K562 (cell line): ENCODE data around the gene POLR1A. TPM values are rescaled to one million over a fixed set of nuclear protein-coding genes. Genes with fewer than 3 reads are reported as not detected.

Experiments
- ATAC-seq: fragments of 200-7000 bp; cut with Tn5 transposase; 3 replicates; pipeline ENCODE4 v1.9.1; 2020; ENCODE audit warnings: moderate library complexity
- BruUV-seq: library from RNA; stranded (reverse); fragments of 400-500 nt; replicated peaks from 2 replicates; lab custom pipeline; 2021; lab: Mats Ljungman, UMichigan
- CTCF ChIA-PET: fragments of 300-600 bp; formaldehyde crosslinking; extraction: SDS; loops from one replicate; lab custom pipeline; 2021; ENCODE audit warnings: low intra/inter-chr PET ratio; lab: Yijun Ruan, JAX
- POLR2A ChIA-PET: fragments of 300-600, 350-650 bp; sonication (Branson Sonifier 250); formaldehyde crosslinking; extraction: SDS; loops from one replicate; lab custom pipeline; 2021; ENCODE audit warnings: antibody characterized with exemption, inconsistent platforms; lab: Yijun Ruan, JAX
- DNase-seq, 4 experiments: peaks; one replicate each; pipeline versions ENCODE4 v3.0.0 to v3.0.0-alpha.2; 2011 to 2018; ENCODE audit warnings: low spot score in 3 of 4, mixed read lengths in 3 of 4; ENCODE audit errors: extremely low read depth in 1 of 4
- FAIRE-seq: peaks from 2 replicates; lab custom pipeline; 2011; peaks lifted over from hg19 to GRCh38; lab: Jason Lieb, UNC
- H2AFZ ChIP-seq: 2 replicates; pipeline ENCODE4 v1.6.0; 2011; ENCODE audit warnings: low read depth, low read length, control low read depth, inconsistent platforms
- H3K27ac ChIP-seq: fragments of 200-600 bp; 3 replicates; pipeline ENCODE4 v1.8.0; 2011; ENCODE audit warnings: low read depth, mild to moderate bottlenecking, control low read depth, inconsistent platforms, low read length, moderate library complexity, mixed read lengths; ENCODE audit errors: extremely low read depth
- H3K27me3 ChIP-seq, 2 experiments: fragments of 300-600 bp in 1 of 2; 2 replicates in 1 of 2; 3 replicates in 1 of 2; pipeline versions ENCODE4 v1.6.0 to v1.8.0; 2011; ENCODE audit warnings: inconsistent platforms in 2 of 2, low read length in 2 of 2, mild to moderate bottlenecking in 1 of 2, mixed read lengths in 1 of 2, moderate library complexity in 1 of 2; ENCODE audit not compliant: control insufficient read depth in 2 of 2, insufficient read depth in 2 of 2
- H3K36me3 ChIP-seq: fragments of 300-600 bp; 3 replicates; pipeline ENCODE4 v1.8.0; 2011; ENCODE audit warnings: mild to moderate bottlenecking, low read length, inconsistent platforms; ENCODE audit not compliant: control insufficient read depth, insufficient read depth
- H3K4me1 ChIP-seq, 2 experiments: fragments of 200-600 bp in 1 of 2; replicated peaks in 1 of 2; 2 replicates in 1 of 2; 3 replicates in 1 of 2; pipeline versions ENCODE4 v1.5.1 to v1.8.0; 2011; ENCODE audit warnings: inconsistent platforms in 2 of 2, low read length in 2 of 2, mild to moderate bottlenecking in 1 of 2, mixed read lengths in 1 of 2, moderate library complexity in 1 of 2; ENCODE audit not compliant: control insufficient read depth in 2 of 2, insufficient read depth in 2 of 2
- H3K4me2 ChIP-seq: 2 replicates; pipeline ENCODE4 v1.6.1; 2011; ENCODE audit warnings: low read length, control low read depth, inconsistent platforms, mixed read lengths; ENCODE audit not compliant: insufficient read depth
- H3K4me3 ChIP-seq: fragments of 200-600 bp; sonication (generic), shearing (Covaris generic); 2 replicates; pipeline ENCODE4 v1.5.1; 2016; ENCODE audit warnings: control low read depth, inconsistent platforms
- H3K79me2 ChIP-seq: fragments of 200-600 bp; 3 replicates; pipeline ENCODE4 v1.8.0; 2011; ENCODE audit warnings: low read length, inconsistent platforms; ENCODE audit not compliant: control insufficient read depth, insufficient read depth
- H3K9ac ChIP-seq, 2 experiments: 2 replicates each; pipeline versions ENCODE4 v1.6.0 to v1.6.1; 2011; ENCODE audit warnings: low read depth in 2 of 2, low read length in 2 of 2, control low read depth in 1 of 2, inconsistent platforms in 1 of 2, mild to moderate bottlenecking in 1 of 2, mixed read lengths in 1 of 2; ENCODE audit not compliant: insufficient read depth in 1 of 2
- H3K9me1 ChIP-seq: one replicate; pipeline ENCODE4 v1.6.0; 2011; ENCODE audit warnings: inconsistent platforms, mild to moderate bottlenecking, low read length, moderate library complexity; ENCODE audit not compliant: control insufficient read depth, insufficient read depth
- H3K9me3 ChIP-seq: replicated peaks from 2 replicates; pipeline ENCODE4 v1.5.1; 2011; ENCODE audit warnings: low read depth, low read length, inconsistent platforms; ENCODE audit not compliant: control insufficient read depth, insufficient read depth
- H4K20me1 ChIP-seq: replicated peaks from 2 replicates; pipeline ENCODE4 v1.6.1; 2011; ENCODE audit warnings: low read length, inconsistent platforms, mixed read lengths; ENCODE audit not compliant: control insufficient read depth, insufficient read depth
- CTCF ChIP-seq, 3 experiments: IDR thresholded peaks in 2 of 3; conservative IDR thresholded peaks in 1 of 3; 2 replicates each; pipeline ENCODE4 v1.5.1; 2011 to 2012; ENCODE audit warnings: low read length in 3 of 3, mild to moderate bottlenecking in 3 of 3, control low read depth in 2 of 3, improper control_type of control experiment in 1 of 3, inconsistent platforms in 1 of 3, low read depth in 1 of 3, mixed read lengths in 1 of 3, moderate library complexity in 1 of 3; ENCODE audit not compliant: insufficient read depth in 2 of 3
- LARP7 ChIP-seq: fragments of 450-650 bp; IDR thresholded peaks from 2 replicates; pipeline ENCODE4 v1.6.1; 2016
- RAD21 ChIP-seq, 2 experiments: fragments of 250-450 bp in 1 of 2; fragments of 450-650 bp in 1 of 2; sonication (Bioruptor Pico) in 1 of 2; formaldehyde crosslinking in 1 of 2; IDR thresholded peaks in 1 of 2; conservative IDR thresholded peaks in 1 of 2; 2 replicates each; pipeline versions ENCODE4 v1.4.0 to v1.8.0; 2020 to 2022; ENCODE audit warnings: mild to moderate bottlenecking in 2 of 2, moderate library complexity in 1 of 2
- TAF15 ChIP-seq: fragments of 200-400 bp; formaldehyde crosslinking; IDR thresholded peaks from 2 replicates; pipeline ENCODE4 v1.6.1; 2017; ENCODE audit warnings: mild to moderate bottlenecking, low read depth, low read length, moderate library complexity
- WGBS: fragments of 100-300 bp; shearing (Covaris generic); methylation state at CpG from one replicate; pipeline ENCODE4 v1.1.6; 2016; ENCODE audit warnings: low coverage, mixed read lengths; ENCODE audit not compliant: insufficient coverage; ENCODE audit errors: missing lambda C conversion rate; 5-methylcytosine and 5-hydroxymethylcytosine counted together
- in situ Hi-C: fragments of 300-500 bp; cut with MboI; formaldehyde crosslinking; loops from 4 replicates; pipeline ENCODE4 v1.15.0; 2018; ENCODE audit warnings: inconsistent platforms, mixed read lengths
- intact Hi-C: fragments of 100-400 bp; cut with micrococcal nuclease; formaldehyde crosslinking; loops from 2 replicates; pipeline ENCODE4 v1.14.2; 2022
- polyA plus RNA-seq, 8 experiments: library from polyadenylated mRNA; depleted of rRNA in 4 of 8; stranded (reverse) in 5 of 8; unstranded in 3 of 8; fragments of >200 nt; fragmentation: Nextera tagmentation in 2 of 8; fragmentation: Illumina TruSeq in 1 of 8; extraction: Ambion mirVana in 2 of 8; extraction: Trizol in 1 of 8; gene quantifications; 2 replicates each; pipeline versions ENCODE4 v1.2.1 to v1.2.3, GENCODE V29; 2011 to 2014; ENCODE audit warnings: inconsistent platforms in 1 of 8, missing spikeins in 1 of 8
- total RNA-seq, 7 experiments: library from RNA; depleted of rRNA in 6 of 7; stranded (reverse); fragments of >200 nt in 6 of 7; fragmentation: Illumina TruSeq in 2 of 7; extraction: Trizol in 2 of 7; gene quantifications; 2 replicates each; pipeline versions ENCODE4 v1.2.1 to v1.2.3, GENCODE V29; 2011 to 2021; ENCODE audit warnings: low replicate concordance in 1 of 7

Gene POLR1A
- total and polyA plus RNA-seq, 9 of the 15 experiments (the other 6 are each of a cell fraction or from before 2014, with no cell fraction given) = 3.0 to 72.1 (median 21.8) TPM

GRCh38 chr2:86025229-86025820 is 80.4 kb downstream of the POLR1A start:
- FAIRE-seq = no peak

More at GRCh38 chr2:86025229-86025820, 80.4 kb downstream of the POLR1A start:
- Histone ChIP-seq H3K4me1 (peaks cover 0 to 10% of the 10 kb centered on the region in 2 experiments; a peak in 2 of 5 replicates), H3K36me3 (peaks cover 65% of the 10 kb centered on the region; the same call in 2 of the 3 replicates), H3K9me1 (peaks cover 4% of the 10 kb centered on the region), H3K4me2 (no peak overlapping the region), H4K20me1 (no peaks in the 10 kb centered on the region), H3K79me2 (no peaks in the 10 kb centered on the region), H3K9ac (no peak overlapping the region), H3K4me3 (no peak overlapping the region), H3K27ac (no peak overlapping the region), H3K27me3 (no peaks in the 10 kb centered on the region), H2AFZ (no peak overlapping the region), H3K9me3 (no peaks in the 10 kb centered on the region)
- in situ Hi-C loops (no loop called here), intact Hi-C loops (loop anchor here (5.0 kb wide), 2 partner anchors 52 to 198 kb away; no protein-coding TSS in a partner anchor)
- no peak for DNase-seq
- TF ChIP-seq LARP7 (no peak), CTCF (IDR thresholded peaks at IDR 0.05 in 2 of 3, conservative IDR thresholded peaks at IDR 0.05 in 1 of 3; ENCODE audit: insufficient read depth in 2 of 3, low read depth in 1 of 3, low read length in 3 of 3) (peak; percentile 4 to 21 (median 18); a peak in 1 of 6 replicates), RAD21 (CRISPR knock-in tag; conservative IDR thresholded peaks at IDR 0.05 in 1 of 2, IDR thresholded peaks at IDR 0.05 in 1 of 2) (peak in 1 of 2 experiments; percentile 25; a peak in 1 of 4 replicates), TAF15 (no peak)
- no TSS peak for BruUV-seq
- CTCF ChIA-PET = no interaction called here
- POLR2A ChIA-PET = interaction anchor here (0.5 to 0.7 kb wide), 2 partner anchors 160 to 550 kb away, joined by 3 read pairs; no protein-coding TSS in a partner anchor
- 92% methylated on average over 7 of the region's 7 CpGs for WGBS
- peak; percentile 39 for ATAC-seq
